Measurements from ENCODE around the gene SERTAD1. TPM values are rescaled to one million over a fixed set of nuclear protein-coding genes. Genes with fewer than 3 reads are reported as not detected.

Gene SERTAD1
- total and polyA plus RNA-seq, 2 donors (not counting 1 experiment from before 2014, with no cell fraction given) = 11.9 to 59.4 TPM

DNA sequence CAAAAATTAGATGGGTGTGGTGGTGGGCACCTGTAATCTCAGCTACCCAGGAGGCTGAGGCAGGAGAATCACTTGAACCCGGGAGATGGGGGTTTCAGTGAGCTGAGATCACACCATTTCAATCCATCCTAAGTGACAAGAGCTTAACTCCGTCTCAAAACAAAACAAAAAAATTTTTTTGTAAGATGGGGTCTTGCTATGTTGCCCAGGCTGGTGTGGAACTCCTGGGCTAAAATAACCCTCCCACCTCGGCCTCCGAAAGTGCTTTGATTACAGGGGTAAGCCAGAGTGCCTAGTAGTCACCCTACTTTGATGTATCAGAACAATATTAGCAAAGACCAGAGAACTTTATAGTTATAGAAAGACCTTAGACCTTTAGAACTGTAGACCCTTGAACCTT lies 48.9 kb upstream of the SERTAD1 start:
- Histone ChIP-seq H3K36me3 (replicated peaks in 1 of 2; ENCODE audit: control extremely low read depth in 1 of 2, control insufficient read depth in 1 of 2, extremely low read depth in 1 of 2, insufficient read depth in 2 of 2, low read length in 1 of 2) (no peaks in the 10 kb centered on the region), H3K9me3 (ENCODE audit: control extremely low read depth in 1 of 3, control insufficient read depth in 2 of 3, insufficient read depth in 1 of 3, low read length in 2 of 3) (no peaks in the 10 kb centered on the region), H3K27ac (ENCODE audit: low read length in 2 of 2) (no peak overlapping the region), H3K4me2 (replicated peaks; ENCODE audit: low read depth, low read length, poor library complexity, severe bottlenecking) (no peak overlapping the region), H3K4me1 (ENCODE audit: control insufficient read depth in 2 of 2, insufficient read depth in 2 of 2, low read length in 2 of 2) (no peaks in the 10 kb centered on the region), H3K4me3 (ENCODE audit: control extremely low read depth in 1 of 5, extremely low read depth in 1 of 5, insufficient read depth in 1 of 5, low read depth in 2 of 5, low read length in 4 of 5) (no peak overlapping the region), H3K9ac (ENCODE audit: low read length) (no peak overlapping the region), H4K20me1 (ENCODE audit: control insufficient read depth, insufficient read depth, low read length, poor library complexity, severe bottlenecking) (no peaks in the 10 kb centered on the region), H2AFZ (ENCODE audit: insufficient read depth, low read depth, low read length, poor library complexity, severe bottlenecking) (no peak overlapping the region), H3K27me3 (replicated peaks in 1 of 4; ENCODE audit: control extremely low read depth in 1 of 4, control insufficient read depth in 3 of 4, insufficient read depth in 4 of 4, low read length in 3 of 4) (no peaks in the 10 kb centered on the region), H3K79me2 (ENCODE audit: control insufficient read depth, insufficient read depth, low read length) (no peaks in the 10 kb centered on the region)
- Mint-ChIP-seq H3K27me3 (peaks cover 9% of the 10 kb centered on the region), H3K27ac (no peak overlapping the region), H3K4me1 (no peaks in the 10 kb centered on the region), H3K9me3 (ENCODE audit: insufficient read depth) (no peaks in the 10 kb centered on the region), H3K4me3 (no peak overlapping the region)
- TF ChIP-seq CTCF (IDR thresholded peaks at IDR 0.05) (no peak), EZH2 (IDR thresholded peaks at IDR 0.05; ENCODE audit: borderline replicate concordance, insufficient read depth, low read depth, low read length, poor library complexity, severe bottlenecking) (no peak)
- intact Hi-C loops (cut with micrococcal nuclease) = no loop called here
- ChIA-PET POLR2A (no interaction called here), CTCF (interaction anchor here (2.1 kb wide), 1 partner anchor 169 kb away, joined by 8 read pairs; no protein-coding TSS in a partner anchor)
- ATAC-seq (ENCODE audit: low read depth) (no peak), DNase-seq (no peak)
- no CpG with 5 or more reads among the region's 4 CpGs for WGBS (ENCODE audit: insufficient coverage)

GRCh38 chr19:40472516-40472915 lies 46.7 kb upstream of the SERTAD1 start:
- DNase-seq (no peak), ATAC-seq (ENCODE audit: low read depth) (no peak)
- Histone ChIP-seq H3K4me3 (ENCODE audit: control extremely low read depth in 1 of 5, extremely low read depth in 1 of 5, insufficient read depth in 1 of 5, low read depth in 2 of 5, low read length in 4 of 5) (no peak overlapping the region), H3K4me1 (ENCODE audit: control insufficient read depth in 2 of 2, insufficient read depth in 2 of 2, low read length in 2 of 2) (peaks cover under 1 to 2% of the 10 kb centered on the region in 2 donors), H4K20me1 (ENCODE audit: control insufficient read depth, insufficient read depth, low read length, poor library complexity, severe bottlenecking) (no peaks in the 10 kb centered on the region), H3K27ac (ENCODE audit: low read length in 2 of 2) (no peak overlapping the region), H3K4me2 (replicated peaks; ENCODE audit: low read depth, low read length, poor library complexity, severe bottlenecking) (no peak overlapping the region), H3K9me3 (ENCODE audit: control extremely low read depth in 1 of 3, control insufficient read depth in 2 of 3, insufficient read depth in 1 of 3, low read length in 2 of 3) (peaks cover 0 to 1% (median 0%) of the 10 kb centered on the region in 3 donors), H3K9ac (ENCODE audit: low read length) (no peak overlapping the region), H3K36me3 (replicated peaks in 1 of 2; ENCODE audit: control extremely low read depth in 1 of 2, control insufficient read depth in 1 of 2, extremely low read depth in 1 of 2, insufficient read depth in 2 of 2, low read length in 1 of 2) (no peaks in the 10 kb centered on the region), H2AFZ (ENCODE audit: insufficient read depth, low read depth, low read length, poor library complexity, severe bottlenecking) (no peak overlapping the region), H3K27me3 (replicated peaks in 1 of 4; ENCODE audit: control extremely low read depth in 1 of 4, control insufficient read depth in 3 of 4, insufficient read depth in 4 of 4, low read length in 3 of 4) (peaks cover 0 to 10% (median 1%) of the 10 kb centered on the region in 4 experiments), H3K79me2 (ENCODE audit: control insufficient read depth, insufficient read depth, low read length) (no peaks in the 10 kb centered on the region)
- WGBS (ENCODE audit: insufficient coverage) = 92% methylated on average over 5 of the region's 13 CpGs
- Mint-ChIP-seq H3K9me3 (ENCODE audit: insufficient read depth) (no peaks in the 10 kb centered on the region), H3K4me3 (no peak overlapping the region), H3K4me1 (peaks cover 3% of the 10 kb centered on the region), H3K27ac (no peak overlapping the region), H3K27me3 (peaks cover 12% of the 10 kb centered on the region)
- CTCF ChIA-PET = interaction anchor here (0.7 kb wide), 1 partner anchor 1643 kb away, joined by 3 read pairs; no protein-coding TSS in a partner anchor
- POLR2A ChIA-PET = no interaction called here
- intact Hi-C loops (cut with micrococcal nuclease) = no loop called here
- TF ChIP-seq CTCF (IDR thresholded peaks at IDR 0.05) (no peak), EZH2 (IDR thresholded peaks at IDR 0.05; ENCODE audit: borderline replicate concordance, insufficient read depth, low read depth, low read length, poor library complexity, severe bottlenecking) (no peak)
